Measurements from ENCODE around the gene REC8. TPM values are rescaled to one million over a fixed set of nuclear protein-coding genes. Genes with fewer than 3 reads are reported as not detected.
A peak's percentile ranks its signal among the peaks of the same experiment; 100 is the strongest.

REC8 gene
- total and polyA plus RNA-seq, 2 of the 13 experiments (the other 11 are each of a cell fraction or from before 2014, with no cell fraction given) = 3.4 to 14.7 TPM

DNA sequence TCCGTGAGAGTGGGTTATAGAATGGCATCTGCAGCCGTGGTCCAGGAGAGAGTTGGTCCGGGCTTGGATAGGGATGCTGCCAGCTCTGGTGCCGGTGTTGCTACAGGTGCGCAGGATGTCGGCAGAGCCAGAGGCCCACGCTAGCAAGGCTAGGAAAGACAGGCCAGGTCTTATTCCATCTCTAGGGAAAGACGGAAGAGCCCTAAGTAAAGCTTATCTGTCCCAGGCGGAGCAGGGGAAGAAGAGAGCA, 36.4 kb upstream of the REC8 start (continued):
- TF ChIP-seq, protein P1, sequence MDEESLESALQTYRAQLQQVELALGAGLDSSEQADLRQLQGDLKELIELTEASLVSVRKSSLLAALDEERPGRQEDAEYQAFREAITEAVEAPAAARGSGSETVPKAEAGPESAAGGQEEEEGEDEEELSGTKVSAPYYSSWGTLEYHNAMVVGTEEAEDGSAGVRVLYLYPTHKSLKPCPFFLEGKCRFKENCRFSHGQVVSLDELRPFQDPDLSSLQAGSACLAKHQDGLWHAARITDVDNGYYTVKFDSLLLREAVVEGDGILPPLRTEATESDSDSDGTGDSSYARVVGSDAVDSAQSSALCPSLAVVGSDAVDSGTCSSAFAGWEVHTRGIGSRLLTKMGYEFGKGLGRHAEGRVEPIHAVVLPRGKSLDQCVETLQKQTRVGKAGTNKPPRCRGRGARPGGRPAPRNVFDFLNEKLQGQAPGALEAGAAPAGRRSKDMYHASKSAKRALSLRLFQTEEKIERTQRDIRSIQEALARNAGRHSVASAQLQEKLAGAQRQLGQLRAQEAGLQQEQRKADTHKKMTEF (CRISPR knock-in tag; IDR thresholded peaks at IDR 0.05) = no peak
- TF ChIP-seq ZMYM3 (CRISPR knock-in tag; IDR thresholded peaks at IDR 0.05) (peak; percentile 75), ZNF337 (CRISPR knock-in tag; IDR thresholded peaks at IDR 0.05; ENCODE audit: borderline replicate concordance, low read depth) (no peak), NRL (CRISPR knock-in tag; IDR thresholded peaks at IDR 0.05; ENCODE audit: borderline replicate concordance) (no peak), IKZF1 (IDR thresholded peaks at IDR 0.05) (no peak), ZNF570 (CRISPR knock-in tag; IDR thresholded peaks at IDR 0.05; ENCODE audit: borderline replicate concordance) (no peak), MEIS2 (CRISPR knock-in tag; IDR thresholded peaks at IDR 0.05) (no peak; the same call in 1 of the 2 replicates), NPAS2 (CRISPR knock-in tag; IDR thresholded peaks at IDR 0.05; ENCODE audit: borderline replicate concordance) (no peak), JUND (CRISPR knock-in tag; IDR thresholded peaks at IDR 0.05) (0 out of 2 replicates have a peak, but pooled peaks have one; percentile 48), HNF4G (IDR thresholded peaks at IDR 0.05; ENCODE audit: borderline replicate concordance, low read depth, low read length) (no peak), HNF4G (CRISPR knock-in tag; IDR thresholded peaks at IDR 0.05; ENCODE audit: borderline replicate concordance, low read depth) (no peak)
- TF ChIP-seq, protein P2, sequence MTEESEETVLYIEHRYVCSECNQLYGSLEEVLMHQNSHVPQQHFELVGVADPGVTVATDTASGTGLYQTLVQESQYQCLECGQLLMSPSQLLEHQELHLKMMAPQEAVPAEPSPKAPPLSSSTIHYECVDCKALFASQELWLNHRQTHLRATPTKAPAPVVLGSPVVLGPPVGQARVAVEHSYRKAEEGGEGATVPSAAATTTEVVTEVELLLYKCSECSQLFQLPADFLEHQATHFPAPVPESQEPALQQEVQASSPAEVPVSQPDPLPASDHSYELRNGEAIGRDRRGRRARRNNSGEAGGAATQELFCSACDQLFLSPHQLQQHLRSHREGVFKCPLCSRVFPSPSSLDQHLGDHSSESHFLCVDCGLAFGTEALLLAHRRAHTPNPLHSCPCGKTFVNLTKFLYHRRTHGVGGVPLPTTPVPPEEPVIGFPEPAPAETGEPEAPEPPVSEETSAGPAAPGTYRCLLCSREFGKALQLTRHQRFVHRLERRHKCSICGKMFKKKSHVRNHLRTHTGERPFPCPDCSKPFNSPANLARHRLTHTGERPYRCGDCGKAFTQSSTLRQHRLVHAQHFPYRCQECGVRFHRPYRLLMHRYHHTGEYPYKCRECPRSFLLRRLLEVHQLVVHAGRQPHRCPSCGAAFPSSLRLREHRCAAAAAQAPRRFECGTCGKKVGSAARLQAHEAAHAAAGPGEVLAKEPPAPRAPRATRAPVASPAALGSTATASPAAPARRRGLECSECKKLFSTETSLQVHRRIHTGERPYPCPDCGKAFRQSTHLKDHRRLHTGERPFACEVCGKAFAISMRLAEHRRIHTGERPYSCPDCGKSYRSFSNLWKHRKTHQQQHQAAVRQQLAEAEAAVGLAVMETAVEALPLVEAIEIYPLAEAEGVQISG (CRISPR knock-in tag; IDR thresholded peaks at IDR 0.05) = no peak
- TF ChIP-seq, protein P3, sequence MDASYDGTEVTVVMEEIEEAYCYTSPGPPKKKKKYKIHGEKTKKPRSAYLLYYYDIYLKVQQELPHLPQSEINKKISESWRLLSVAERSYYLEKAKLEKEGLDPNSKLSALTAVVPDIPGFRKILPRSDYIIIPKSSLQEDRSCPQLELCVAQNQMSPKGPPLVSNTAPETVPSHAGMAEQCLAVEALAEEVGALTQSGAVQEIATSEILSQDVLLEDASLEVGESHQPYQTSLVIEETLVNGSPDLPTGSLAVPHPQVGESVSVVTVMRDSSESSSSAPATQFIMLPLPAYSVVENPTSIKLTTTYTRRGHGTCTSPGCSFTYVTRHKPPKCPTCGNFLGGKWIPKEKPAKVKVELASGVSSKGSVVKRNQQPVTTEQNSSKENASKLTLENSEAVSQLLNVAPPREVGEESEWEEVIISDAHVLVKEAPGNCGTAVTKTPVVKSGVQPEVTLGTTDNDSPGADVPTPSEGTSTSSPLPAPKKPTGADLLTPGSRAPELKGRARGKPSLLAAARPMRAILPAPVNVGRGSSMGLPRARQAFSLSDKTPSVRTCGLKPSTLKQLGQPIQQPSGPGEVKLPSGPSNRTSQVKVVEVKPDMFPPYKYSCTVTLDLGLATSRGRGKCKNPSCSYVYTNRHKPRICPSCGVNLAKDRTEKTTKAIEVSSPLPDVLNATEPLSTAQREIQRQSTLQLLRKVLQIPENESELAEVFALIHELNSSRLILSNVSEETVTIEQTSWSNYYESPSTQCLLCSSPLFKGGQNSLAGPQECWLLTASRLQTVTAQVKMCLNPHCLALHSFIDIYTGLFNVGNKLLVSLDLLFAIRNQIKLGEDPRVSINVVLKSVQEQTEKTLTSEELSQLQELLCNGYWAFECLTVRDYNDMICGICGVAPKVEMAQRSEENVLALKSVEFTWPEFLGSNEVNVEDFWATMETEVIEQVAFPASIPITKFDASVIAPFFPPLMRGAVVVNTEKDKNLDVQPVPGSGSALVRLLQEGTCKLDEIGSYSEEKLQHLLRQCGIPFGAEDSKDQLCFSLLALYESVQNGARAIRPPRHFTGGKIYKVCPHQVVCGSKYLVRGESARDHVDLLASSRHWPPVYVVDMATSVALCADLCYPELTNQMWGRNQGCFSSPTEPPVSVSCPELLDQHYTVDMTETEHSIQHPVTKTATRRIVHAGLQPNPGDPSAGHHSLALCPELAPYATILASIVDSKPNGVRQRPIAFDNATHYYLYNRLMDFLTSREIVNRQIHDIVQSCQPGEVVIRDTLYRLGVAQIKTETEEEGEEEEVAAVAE (CRISPR knock-in tag; IDR thresholded peaks at IDR 0.05; ENCODE audit: borderline replicate concordance) = no peak
- TF ChIP-seq, protein P4, sequence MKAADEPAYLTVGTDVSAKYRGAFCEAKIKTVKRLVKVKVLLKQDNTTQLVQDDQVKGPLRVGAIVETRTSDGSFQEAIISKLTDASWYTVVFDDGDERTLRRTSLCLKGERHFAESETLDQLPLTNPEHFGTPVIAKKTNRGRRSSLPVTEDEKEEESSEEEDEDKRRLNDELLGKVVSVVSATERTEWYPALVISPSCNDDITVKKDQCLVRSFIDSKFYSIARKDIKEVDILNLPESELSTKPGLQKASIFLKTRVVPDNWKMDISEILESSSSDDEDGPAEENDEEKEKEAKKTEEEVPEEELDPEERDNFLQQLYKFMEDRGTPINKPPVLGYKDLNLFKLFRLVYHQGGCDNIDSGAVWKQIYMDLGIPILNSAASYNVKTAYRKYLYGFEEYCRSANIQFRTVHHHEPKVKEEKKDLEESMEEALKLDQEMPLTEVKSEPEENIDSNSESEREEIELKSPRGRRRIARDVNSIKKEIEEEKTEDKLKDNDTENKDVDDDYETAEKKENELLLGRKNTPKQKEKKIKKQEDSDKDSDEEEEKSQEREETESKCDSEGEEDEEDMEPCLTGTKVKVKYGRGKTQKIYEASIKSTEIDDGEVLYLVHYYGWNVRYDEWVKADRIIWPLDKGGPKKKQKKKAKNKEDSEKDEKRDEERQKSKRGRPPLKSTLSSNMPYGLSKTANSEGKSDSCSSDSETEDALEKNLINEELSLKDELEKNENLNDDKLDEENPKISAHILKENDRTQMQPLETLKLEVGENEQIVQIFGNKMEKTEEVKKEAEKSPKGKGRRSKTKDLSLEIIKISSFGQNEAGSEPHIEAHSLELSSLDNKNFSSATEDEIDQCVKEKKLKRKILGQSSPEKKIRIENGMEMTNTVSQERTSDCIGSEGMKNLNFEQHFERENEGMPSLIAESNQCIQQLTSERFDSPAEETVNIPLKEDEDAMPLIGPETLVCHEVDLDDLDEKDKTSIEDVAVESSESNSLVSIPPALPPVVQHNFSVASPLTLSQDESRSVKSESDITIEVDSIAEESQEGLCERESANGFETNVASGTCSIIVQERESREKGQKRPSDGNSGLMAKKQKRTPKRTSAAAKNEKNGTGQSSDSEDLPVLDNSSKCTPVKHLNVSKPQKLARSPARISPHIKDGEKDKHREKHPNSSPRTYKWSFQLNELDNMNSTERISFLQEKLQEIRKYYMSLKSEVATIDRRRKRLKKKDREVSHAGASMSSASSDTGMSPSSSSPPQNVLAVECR (CRISPR knock-in tag; IDR thresholded peaks at IDR 0.05; ENCODE audit: borderline replicate concordance) = no peak
- TF ChIP-seq, protein P5, sequence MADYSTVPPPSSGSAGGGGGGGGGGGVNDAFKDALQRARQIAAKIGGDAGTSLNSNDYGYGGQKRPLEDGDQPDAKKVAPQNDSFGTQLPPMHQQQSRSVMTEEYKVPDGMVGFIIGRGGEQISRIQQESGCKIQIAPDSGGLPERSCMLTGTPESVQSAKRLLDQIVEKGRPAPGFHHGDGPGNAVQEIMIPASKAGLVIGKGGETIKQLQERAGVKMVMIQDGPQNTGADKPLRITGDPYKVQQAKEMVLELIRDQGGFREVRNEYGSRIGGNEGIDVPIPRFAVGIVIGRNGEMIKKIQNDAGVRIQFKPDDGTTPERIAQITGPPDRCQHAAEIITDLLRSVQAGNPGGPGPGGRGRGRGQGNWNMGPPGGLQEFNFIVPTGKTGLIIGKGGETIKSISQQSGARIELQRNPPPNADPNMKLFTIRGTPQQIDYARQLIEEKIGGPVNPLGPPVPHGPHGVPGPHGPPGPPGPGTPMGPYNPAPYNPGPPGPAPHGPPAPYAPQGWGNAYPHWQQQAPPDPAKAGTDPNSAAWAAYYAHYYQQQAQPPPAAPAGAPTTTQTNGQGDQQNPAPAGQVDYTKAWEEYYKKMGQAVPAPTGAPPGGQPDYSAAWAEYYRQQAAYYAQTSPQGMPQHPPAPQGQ (CRISPR knock-in tag; IDR thresholded peaks at IDR 0.05; ENCODE audit: borderline replicate concordance) = no peak

All from HepG2 (cell line).